GM21526 (cell line): ENCODE measurements around the gene LMF1.
A peak's percentile ranks its signal among the peaks of the same experiment; 100 is the strongest.
"Not testable (repeated sequence)": the region's sequence is repeated elsewhere in the genome, so short reads cannot be mapped to it uniquely, and the experiment has no call there.

Experiments
- ATAC-seq: cut with Tn5 transposase; IDR thresholded peaks from one replicate; pipeline ENCODE4 v1.9.1; 2021; ENCODE audit warnings: moderate library complexity; ENCODE audit not compliant: unreplicated experiment, low FRiP score

LMF1 gene

DNA sequence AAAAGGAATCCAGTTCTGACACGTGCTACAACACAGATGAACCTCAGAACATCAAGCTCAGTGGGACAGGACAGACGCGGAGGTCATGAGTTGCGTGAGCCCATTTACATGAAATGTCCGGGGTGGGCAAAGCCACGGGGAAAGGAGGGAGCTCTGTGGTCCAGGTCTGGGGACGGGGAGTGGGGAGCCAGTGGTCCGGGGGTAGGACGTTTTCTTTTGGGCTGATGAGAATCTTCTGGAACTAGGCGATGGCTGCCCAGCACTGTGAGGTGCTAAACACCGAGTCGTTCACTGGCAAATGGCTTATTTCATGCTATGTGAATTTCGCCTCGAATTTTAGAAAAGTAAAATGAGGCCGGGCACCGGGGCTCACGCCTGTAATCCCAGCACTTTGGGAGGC lies 2.6 kb upstream of the LMF1 start:
- ATAC-seq = no peak

DNA sequence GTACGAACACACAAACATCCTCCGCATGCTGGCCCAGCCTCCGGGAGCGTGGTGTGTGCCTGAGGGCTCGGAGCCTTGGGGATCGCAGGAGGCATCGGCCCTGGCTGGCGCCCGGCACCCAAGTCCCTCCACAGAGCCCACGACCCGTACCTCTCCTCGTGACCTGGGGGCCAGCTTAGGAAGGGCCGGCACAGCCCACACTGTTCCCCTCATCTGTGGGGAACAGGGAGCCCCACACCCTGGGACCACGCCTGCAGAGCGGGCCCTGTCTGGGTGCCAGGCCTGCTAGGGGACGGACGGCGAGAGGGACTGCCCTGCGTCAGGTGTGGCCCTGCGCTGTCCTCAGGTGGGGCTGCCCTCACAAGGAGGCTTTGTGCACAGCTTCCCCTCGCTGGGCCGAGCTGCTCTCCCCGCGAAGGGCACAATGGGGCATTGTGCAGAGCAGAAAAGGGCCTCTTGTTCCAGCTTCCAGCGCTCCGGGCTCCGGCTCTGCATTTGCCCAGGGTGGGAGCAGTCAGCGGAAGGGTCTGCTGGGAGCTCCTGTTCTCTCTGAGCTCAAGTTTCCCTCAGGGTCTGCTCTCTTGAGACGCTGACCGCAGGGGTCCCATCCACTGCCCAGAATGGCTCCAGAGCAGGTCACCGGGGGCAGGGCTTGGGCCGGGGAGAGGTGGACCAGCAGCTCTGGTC lies 1.7 kb upstream of the LMF1 start:
- ATAC-seq = no peak

DNA sequence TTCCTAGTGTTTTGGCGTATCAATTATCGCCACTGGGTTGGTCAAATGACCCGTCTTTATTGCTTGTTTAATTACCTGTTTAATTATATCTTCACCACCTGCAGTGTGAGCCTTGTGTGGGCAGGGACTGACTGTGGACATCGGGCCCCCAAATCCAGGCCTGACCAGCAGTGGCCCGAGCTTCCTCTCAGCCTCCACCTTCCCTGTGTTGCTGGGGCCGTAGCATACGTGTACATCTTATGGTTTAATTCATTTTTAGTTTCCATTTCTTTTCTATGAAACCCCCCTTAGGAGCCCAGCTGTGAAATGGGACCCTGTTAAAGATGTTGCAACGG lies 1.2 kb upstream of the LMF1 start:
- no peak for ATAC-seq

DNA sequence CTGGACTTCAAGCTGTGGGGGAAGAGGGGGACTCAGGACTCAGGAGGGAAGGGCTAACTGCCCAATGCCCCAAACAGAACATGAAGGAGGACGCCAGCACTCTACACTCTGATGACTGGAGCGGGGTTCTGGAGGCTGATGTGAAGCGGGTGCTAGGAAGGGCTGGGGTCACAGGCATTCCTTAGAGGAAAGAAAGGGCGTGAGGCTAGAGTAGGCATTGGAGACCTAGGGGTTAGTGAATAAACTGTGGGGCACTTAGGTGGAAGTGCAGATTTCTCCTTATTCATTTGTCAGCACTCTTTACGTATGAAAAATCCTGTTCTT lies 760 bp upstream of the LMF1 start:
- no peak for ATAC-seq

DNA sequence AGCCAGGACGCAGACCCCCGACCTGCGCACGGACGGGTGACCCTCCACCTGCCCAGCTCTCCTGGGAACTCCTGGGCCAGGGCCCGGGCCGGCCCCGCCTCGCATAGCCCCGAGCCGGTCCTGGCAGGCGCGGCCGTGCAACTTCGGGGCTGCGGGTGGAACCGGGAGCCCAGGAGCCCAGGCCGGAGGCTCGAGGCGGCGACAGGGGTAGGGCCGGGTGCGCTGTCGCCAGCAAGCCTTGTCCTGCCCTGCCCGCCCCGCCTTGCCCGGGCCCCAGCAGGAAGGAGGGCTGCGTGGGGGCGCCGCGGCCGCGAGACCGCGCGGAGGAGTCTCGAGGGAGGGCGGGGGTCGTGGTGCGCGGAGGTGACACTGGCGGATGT lies 408 bp downstream of the LMF1 start:
- ATAC-seq = peak; percentile 15

DNA sequence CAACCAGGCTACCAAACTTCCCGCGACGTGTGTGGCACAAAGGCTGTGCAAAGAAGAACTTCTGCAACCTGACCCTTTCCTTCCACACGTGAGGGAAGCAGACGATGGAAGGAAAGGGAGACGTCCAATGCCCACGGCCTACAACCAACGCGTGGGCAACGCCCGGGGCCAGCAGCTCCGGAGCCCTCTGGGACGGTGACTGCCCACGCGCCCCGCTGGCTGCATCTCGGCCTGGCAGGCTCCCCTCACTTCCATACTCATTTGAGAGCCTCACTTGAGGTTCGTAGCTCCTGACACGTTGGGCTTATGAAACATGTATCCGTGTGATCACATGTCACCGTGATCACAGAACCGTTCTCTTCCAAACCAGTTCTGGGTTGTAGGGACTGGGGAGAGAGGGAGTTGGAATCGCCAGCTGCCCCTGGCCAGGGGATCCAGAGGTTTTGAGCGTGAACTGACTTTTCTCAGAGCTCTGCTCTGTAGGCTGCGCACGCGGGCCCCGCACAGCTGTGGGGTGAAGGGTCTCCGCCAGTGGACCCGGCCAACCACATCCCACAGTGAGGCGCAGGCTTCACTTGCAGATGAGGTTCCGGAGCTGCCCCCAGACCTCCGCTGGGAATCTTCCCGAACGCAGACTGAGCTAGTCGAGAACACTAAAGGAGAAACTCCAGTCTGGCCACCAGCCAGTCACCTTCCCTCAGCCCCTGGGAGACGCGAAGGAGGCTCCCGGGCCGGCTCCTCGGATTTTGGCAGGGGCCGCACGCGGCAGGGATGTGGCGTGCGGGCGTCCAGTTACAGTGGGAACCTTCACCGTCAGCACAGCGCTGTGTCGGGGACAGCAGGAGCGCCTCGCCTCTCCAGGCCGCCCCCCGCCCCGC lies 1.0 kb downstream of the LMF1 start:
- ATAC-seq = peak; percentile 9

DNA sequence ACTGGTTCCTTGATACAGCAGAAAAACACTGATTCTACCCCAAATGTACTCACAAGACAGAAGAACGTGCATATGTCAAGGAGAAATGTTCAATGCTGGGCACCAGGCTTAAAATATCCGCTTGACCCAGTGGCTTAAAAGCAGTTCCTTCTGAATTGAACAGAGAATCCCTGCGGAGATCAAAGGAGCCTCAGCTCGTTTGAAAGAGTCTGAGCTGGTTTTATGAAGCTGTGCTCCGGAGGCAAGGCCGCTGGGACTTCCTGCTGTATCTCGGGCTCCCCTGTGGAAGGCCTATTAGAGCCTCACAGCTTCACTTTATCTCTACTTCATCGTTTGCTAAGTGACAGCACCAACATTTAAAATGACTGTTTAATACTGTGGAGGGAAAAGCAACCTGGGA lies 2.2 kb downstream of the LMF1 start:
- ATAC-seq = no peak

DNA sequence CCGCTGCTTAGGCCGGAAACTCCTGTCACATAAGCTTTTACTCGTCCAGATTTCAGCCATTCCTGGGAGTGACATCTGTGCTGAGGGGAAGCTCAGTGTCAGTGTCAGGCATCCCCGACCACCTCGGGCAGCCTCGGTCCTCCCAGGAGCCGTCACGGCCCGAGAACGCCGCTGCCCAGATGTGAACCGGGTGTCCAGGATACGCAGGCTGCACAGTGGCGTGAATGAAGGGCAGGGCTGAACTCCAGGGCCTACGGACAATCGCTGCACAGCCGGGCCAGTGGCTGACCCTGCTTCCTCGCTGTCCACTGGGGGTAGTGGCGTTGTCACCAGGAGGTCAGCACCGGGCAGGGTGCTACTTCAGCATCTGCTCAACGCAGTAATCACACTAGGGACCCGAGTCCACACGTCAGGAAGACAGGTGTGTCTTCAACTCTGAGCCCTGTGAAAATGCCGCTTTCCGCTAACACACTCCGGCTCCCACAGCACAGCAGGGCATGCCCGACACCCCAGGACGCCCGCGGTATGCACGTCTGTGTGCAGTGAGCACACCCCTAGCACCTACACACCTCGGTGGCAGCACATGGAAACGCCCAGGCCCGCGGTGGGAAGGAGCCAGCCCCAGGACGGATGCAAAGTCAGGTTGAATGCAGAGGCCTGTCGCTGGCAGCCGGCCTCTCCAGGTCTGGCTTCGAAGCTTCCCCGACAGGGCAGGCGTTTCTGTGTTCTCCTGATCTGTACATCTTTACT lies 3.1 kb downstream of the LMF1 start:
- ATAC-seq = no peak

DNA sequence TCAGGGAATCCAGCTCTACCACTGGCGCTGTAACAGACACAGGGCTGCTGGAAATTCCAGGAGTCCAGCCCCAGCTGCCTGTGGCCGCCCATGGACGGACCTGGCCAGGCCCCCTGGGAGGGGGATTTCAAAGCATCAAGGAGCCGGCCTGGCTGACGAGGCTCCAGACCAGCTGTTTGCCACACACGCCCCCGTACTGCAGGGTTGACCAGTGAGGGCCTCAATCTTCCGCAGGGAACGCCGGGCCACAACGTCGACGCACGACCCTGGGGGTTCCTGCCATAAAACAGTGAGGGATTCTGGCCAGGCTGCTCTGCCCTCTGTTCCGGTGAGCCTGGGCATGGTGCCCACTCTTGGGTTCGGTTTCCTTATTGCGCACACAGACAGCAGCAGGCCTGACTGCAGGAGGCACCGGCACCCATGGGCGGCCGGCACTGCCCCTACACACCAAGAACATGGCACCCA lies 3.7 kb downstream of the LMF1 start:
- ATAC-seq = no peak

DNA sequence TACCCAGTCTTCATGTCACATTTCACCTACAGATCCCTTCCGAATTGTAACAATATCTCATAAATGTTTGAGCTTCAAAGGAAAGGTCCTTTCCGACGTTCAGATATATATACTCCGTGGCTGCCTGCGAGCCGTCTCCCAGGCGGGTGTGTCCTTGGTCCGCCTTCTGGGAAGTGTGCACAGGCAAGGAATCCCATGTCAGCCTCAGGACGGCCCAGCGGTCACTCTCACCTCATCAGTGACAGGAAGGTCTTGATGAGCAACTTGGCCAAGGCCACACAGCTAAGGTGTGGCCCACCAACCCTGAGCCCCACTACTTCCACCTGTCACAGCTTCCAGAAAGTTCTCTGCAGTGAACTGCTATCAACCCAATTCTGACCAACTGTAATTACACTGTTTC lies 4.3 kb downstream of the LMF1 start:
- no peak for ATAC-seq

DNA sequence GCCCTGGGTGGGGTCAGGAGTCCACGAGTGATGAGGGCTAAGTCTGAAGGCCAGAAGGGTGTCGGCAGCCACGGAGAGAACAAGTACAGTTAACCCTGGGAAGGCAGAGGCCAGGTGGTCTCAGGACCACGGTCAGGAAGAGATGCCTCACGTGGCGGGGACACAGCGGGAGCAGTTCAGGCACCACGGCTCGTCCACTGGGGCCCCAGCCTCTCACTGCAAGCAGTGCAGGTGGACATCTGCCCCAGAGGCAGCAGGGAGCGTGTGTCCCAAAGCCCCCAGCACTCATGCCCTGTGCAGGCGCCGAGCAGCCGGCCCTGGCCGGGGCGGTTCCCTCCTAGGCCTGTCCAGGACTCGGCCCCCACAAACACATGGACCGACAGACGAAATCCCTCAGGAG lies 4.7 kb downstream of the LMF1 start:
- no peak for ATAC-seq

DNA sequence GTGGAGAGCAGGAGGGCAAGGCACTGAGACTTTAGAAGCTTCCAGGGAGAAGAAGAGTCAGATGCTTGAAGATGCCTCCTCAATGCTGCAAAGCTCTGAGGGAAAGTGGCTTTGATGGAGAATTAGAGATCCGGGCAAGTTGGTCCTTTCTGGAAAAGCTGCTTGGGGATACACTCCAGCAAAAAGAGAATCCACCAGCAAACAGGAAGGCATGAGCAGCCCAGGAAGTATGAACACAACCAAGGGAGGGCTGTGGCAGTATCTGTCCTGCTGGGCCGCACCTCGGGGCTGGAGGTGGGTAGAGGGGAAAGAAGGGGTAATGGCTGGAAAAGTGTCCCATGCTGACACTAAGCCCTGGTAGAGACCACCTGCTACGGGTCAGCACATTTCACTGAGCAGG lies 5.3 kb downstream of the LMF1 start:
- no peak for ATAC-seq

DNA sequence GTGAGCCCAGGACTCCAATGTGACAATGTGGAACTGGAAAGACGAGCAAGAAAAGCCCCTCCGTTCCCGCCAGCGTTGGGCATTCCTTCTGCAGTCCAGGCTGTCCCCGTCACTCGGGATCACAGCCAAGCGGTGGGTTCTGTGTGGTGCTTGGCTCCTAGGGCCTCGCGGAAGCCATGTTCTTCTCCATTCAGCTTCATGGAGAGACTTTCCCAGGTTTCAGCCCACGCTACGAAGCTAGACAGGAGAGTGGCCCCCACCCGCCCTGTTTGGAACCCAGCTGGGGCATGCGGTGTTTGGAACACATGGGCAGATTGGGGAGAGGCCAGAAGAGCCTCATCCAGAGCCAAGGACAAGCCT lies 5.8 kb downstream of the LMF1 start:
- no peak for ATAC-seq

DNA sequence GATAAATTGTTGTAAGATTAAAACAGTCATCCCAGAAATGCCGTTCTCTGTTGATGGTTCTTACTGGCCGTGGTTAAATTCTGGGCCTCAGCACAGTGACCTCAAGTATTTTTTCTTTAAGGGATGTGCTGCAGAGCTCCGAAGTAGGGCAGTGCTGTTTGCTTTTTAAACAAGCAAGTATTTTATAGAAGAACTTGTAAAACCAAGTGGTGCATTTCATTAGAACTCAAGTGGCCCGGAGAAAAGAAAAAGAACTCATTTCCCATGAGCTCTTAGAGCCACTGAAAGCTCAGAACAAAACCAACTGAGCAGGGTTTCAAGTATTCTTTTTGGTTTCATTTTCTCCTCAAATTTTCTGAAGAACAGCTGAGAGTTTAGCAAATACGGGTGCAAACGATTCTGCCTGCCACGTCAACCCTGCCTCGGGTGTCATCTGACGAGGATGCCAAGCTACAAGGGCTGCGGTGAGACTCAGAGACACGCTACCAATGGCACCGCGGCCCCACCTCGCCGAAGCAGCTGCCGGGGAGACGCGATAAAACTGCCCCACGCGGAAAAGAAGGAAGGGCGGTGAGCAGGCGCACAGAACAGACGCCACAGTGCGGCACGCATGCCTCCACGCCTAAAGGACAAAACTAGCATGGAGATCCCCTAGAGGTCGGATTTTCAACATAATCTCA lies 6.3 kb downstream of the LMF1 start:
- no peak for ATAC-seq

DNA sequence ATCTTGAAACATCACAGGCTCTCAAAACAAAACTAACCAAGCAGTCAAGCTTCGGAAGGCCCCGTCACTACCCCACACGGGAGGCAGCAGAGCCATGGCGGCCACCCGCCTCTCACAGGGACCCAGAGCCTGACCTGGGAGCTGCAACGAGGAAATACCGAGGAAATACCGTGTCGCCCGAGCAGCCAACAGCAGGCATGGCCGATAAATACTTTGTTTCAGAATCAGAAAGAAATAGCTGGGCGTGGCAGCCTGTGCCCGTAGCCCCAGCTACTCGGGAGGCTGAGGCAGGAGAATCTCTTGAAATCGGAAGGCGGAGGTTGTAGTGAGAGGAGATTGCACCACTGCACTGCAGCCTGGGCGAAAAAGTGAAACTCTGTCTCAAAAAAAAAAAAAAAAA lies 6.9 kb downstream of the LMF1 start:
- ATAC-seq = no peak

DNA sequence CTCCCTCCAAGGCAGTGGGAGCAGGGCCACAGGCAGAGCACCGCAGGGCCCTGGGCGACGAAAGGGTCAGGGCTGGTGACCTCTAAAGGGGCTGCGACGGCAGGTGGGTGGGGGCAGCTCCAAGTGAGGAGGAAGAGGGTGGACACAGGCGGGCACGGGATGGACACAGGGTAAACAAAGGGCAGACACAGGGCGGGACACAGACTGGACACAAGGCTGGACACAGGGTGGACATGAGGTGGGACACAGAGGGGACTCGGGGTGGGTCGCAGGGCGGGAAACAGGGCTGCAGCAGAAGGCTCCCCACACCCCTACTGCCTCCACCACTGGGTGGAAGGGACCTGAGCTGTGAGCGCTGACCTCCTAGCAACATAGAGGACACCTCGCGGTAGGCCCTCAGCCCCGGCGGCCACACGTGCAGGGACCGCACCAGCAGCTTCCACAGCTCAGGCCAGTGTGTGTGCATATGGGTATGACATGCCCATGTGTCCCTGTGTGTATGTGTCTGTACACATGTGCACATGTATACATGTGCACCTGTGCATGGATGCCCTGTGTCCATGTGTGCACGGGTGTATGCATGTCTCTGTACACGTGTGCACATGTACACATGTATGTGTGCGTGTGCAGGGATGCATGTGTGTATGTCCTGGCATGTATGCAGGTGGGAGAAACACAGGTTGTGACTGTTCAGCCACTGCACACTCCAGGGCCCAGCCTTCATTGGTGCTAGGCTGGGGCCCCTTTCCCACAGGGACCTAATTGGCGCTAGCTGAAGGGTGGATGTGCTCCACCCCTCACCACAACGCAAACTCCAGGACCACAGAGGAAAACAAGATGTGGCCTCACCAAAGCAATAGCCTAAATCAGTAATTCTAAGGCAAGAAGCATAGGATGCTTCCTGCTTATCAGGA lies 7.6 kb downstream of the LMF1 start:
- ATAC-seq = no peak

DNA sequence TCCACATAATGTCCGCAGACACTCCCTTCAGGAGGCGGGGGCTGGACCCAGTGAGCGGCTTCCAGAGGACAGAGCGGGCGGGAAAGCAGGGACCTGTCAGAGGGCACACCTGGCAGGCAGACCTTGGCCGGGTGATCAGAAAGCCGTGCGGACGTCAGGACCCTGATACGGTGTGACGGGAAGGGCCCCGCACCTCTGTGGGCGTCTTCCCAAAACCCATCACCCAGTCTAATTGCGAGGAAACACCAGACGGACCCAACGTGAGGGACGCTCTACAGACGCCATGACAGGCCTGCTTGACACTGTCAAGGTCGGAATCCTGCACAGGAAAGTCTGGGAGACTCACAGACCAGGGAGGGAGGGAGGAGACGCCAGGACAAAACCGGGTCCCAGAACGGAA lies 8.4 kb downstream of the LMF1 start:
- no peak for ATAC-seq

DNA sequence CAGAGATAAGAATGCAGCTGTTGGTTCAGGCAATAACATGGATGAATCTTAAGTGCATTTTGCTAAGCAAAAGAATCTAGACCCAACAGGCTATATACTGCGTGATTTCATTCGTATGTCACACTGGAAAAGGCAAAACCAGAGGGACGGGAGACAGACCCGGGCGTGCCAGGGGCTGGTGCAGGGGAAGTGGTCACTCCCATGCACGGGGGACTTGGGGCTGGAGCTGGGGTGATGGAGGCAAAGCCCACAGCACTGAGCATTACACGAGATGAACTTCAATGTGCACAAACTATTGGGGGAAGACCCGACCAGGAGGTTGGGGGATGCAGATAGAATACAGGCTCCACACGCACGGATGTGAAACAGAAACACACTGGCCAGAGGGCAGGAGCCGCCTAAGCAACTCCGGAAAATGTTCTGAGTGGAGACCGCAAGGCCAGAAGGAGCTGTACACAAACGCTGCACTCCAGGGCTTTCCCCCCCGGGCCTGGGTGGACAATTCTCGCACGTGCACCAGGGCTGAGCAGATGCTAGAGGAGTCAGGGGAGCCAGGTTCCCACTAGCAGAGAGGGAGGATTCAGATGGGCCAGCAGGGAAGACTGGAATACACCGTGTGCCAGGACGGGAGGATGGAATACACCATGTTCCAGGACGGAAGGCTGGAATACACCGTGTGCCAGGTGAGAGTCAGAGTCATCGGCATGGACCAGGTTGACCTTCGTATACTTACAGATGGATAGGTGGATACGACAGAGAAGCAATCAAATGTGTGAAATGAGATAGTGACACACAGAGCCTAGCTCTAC lies 11.3 kb downstream of the LMF1 start:
- no peak for ATAC-seq

DNA sequence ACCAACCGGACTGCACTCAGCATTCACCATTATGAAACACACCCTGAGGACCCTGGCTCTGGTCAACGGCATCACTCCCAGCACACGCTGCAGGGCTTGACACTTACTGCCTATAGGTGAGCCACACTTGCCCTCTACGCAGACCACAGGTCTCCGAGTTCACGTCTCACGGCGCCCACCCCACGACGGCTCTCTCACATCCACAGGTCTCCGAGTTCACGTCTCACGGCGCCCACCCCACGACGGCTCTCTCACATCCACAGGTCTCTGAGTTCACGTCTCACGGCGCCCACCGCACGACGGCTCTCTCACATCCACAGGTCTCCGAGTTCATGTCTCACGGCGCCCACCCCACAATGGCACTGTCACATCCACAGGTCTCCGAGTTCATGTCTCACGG lies 15.0 kb downstream of the LMF1 start:
- ATAC-seq = not testable (repeated sequence)
